ENCODE data around the gene RNF14.

The RNF14 gene

GRCh38 chr5:142007237-142007544 lies 38.3 kb downstream of the RNF14 start:
- no peak for TF ChIP-seq CTCF (IDR thresholded peaks at IDR 0.05; ENCODE audit: low read depth, low read length)
- H3K36me3 ChIP-seq: peaks cover 52% of the 10 kb centered on the region
- no peaks in the 10 kb centered on the region for H3K9me3 ChIP-seq (ENCODE audit: severe bottlenecking)
- DNase-seq: no peak
- no peak overlapping the region for H3K27ac ChIP-seq
- H3K27me3 ChIP-seq (ENCODE audit: insufficient read depth, low read depth, severe bottlenecking): no peaks in the 10 kb centered on the region
- no peak overlapping the region for H3K4me3 ChIP-seq (ENCODE audit: low read depth, low read length)

- Histone ChIP-seq H3K27me3 (ENCODE audit: insufficient read depth, low read depth, severe bottlenecking) (no peaks in the 10 kb centered on the region), H3K9me3 (ENCODE audit: severe bottlenecking) (no peaks in the 10 kb centered on the region), H3K4me3 (ENCODE audit: low read depth, low read length) (no peak overlapping the region), H3K27ac (no peak overlapping the region), H3K36me3 (peaks cover 38% of the 10 kb centered on the region)
- TF ChIP-seq CTCF (IDR thresholded peaks at IDR 0.05; ENCODE audit: low read depth, low read length): no peak
- no peak for DNase-seq
Observed at GRCh38 chr5:142008813-142009212, 39.9 kb downstream of the RNF14 start.

DNA sequence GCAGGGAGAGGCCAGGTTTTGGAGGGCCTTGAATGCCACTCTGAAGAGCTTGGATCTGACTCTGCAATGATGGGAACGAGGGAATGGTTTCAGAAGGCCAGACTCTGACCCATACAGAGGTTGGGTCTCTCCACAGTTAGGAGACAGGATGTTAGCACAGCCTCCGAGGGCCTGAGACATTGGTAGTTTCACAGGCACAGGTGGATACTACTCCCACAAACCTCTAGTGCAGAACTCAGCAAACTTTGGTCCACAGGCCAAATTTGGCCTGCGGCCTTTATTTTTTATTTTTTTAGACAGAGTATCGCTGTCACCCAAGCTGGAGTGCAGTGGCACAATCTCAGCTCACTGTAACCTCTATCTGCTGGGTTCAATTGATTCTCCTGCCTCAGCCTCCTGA lies 41.0 kb downstream of the RNF14 start:
- Histone ChIP-seq H3K9me3 (ENCODE audit: severe bottlenecking) (no peaks in the 10 kb centered on the region), H3K27me3 (ENCODE audit: insufficient read depth, low read depth, severe bottlenecking) (no peaks in the 10 kb centered on the region), H3K36me3 (peaks cover 28% of the 10 kb centered on the region), H3K4me3 (ENCODE audit: low read depth, low read length) (no peak overlapping the region), H3K27ac (no peak overlapping the region)
- DNase-seq: no peak
- no peak for TF ChIP-seq CTCF (IDR thresholded peaks at IDR 0.05; ENCODE audit: low read depth, low read length)

GRCh38 chr5:142011572-142012185 lies 42.8 kb downstream of the RNF14 start:
- H3K27ac ChIP-seq: no peak overlapping the region
- peaks cover 17% of the 10 kb centered on the region for H3K36me3 ChIP-seq
- no peaks in the 10 kb centered on the region for H3K27me3 ChIP-seq (ENCODE audit: insufficient read depth, low read depth, severe bottlenecking)
- H3K4me3 ChIP-seq (ENCODE audit: low read depth, low read length): no peak overlapping the region
- no peak for DNase-seq
- no peak for TF ChIP-seq CTCF (IDR thresholded peaks at IDR 0.05; ENCODE audit: low read depth, low read length)
- H3K9me3 ChIP-seq (ENCODE audit: severe bottlenecking): no peaks in the 10 kb centered on the region

- Histone ChIP-seq H3K36me3 (peaks cover 15% of the 10 kb centered on the region), H3K9me3 (ENCODE audit: severe bottlenecking) (no peaks in the 10 kb centered on the region), H3K27ac (peak overlapping the region; percentile 82), H3K27me3 (ENCODE audit: insufficient read depth, low read depth, severe bottlenecking) (no peaks in the 10 kb centered on the region), H3K4me3 (ENCODE audit: low read depth, low read length) (peak overlapping the region; percentile 79)
- peak; percentile 74 for TF ChIP-seq CTCF (IDR thresholded peaks at IDR 0.05; ENCODE audit: low read depth, low read length)
- peak; percentile 67 for DNase-seq
Observed at GRCh38 chr5:142012186-142012785, 43.4 kb downstream of the RNF14 start.

Data from WERI-Rb-1 (cell line).